GM20000 (cell line): ENCODE measurements around the gene ABHD6.

Experiments
- DNase-seq: peaks from one replicate; pipeline ENCODE4 v3.0.0; 2012; ENCODE audit warnings: low spot score
- CTCF ChIP-seq: IDR thresholded peaks from 2 replicates; pipeline ENCODE4 v1.5.1; 2012; ENCODE audit warnings: mild to moderate bottlenecking, control low read depth; ENCODE audit errors: extremely low read depth, missing control alignments

ABHD6 gene

GRCh38 chr3:58246148-58247047 is 8.8 kb downstream of the ABHD6 start:
- no peak for DNase-seq
- no peak for TF ChIP-seq CTCF

GRCh38 chr3:58249358-58250092 is 11.9 kb downstream of the ABHD6 start:
- no peak for TF ChIP-seq CTCF

GRCh38 chr3:58250093-58250707 is 12.6 kb downstream of the ABHD6 start:
- TF ChIP-seq CTCF = no peak

More at GRCh38 chr3:58249358-58250092, 11.9 kb downstream of the ABHD6 start:
- DNase-seq = no peak

DNA sequence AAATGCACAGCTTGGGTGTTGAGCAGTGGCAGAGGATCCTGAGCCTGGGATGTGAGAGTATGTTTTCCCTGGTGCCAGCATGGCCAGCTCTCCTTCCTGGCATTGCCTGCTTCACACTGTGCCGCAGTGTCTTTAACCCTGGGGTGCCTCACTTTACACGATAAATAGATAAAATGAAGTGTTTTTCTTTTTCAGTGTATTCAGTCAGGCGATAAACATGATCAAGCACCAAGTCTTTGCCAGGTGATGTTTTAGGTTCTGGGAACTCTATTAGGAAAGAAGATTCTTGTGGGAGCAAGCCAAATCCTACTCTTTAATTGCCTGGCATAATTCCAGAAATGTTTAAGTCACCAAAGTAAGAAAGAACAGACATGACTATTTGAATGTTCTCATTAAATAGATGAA is 14.0 kb downstream of the ABHD6 start:
- no peak for DNase-seq
- no peak for TF ChIP-seq CTCF

More at GRCh38 chr3:58250093-58250707, 12.6 kb downstream of the ABHD6 start:
- no peak for DNase-seq

- DNase-seq = no peak
- no peak for TF ChIP-seq CTCF
Measured at GRCh38 chr3:58254144-58254543, 16.6 kb downstream of the ABHD6 start.

- no peak for TF ChIP-seq CTCF
- no peak for DNase-seq
Measured at GRCh38 chr3:58256061-58256460, 18.5 kb downstream of the ABHD6 start.
